Naive thymus-derived CD8-positive, alpha-beta T cell (primary cell): ENCODE results near the gene CYBA. TPM values are rescaled to one million over a fixed set of nuclear protein-coding genes. Genes with fewer than 3 reads are reported as not detected.
A peak's percentile ranks its signal among the peaks of the same experiment; 100 is the strongest.

Experiments used
- ATAC-seq, 2 donors: fragments of 150-1000 bp; cut with Tn5 transposase in 1 of 2; sonication (Bioruptor Pico), chemical (Tn5 transposase) in 1 of 2; 1 replicate in 1 of 2; 2 replicates in 1 of 2; pipeline ENCODE4 v1.10.0; 2021; ENCODE audit warnings: mild to moderate bottlenecking in 2 of 2, moderate library complexity in 2 of 2
- POLR2A ChIA-PET: fragments of 350-600 bp; sonication (Branson Sonifier 250); formaldehyde crosslinking; loops from one replicate; lab custom pipeline; 2021; ENCODE audit warnings: antibody characterized with exemption; lab: Charles Lee
- DNase-seq, 10 donors: peaks; one replicate each; pipeline versions ENCODE4 v3.0.0 to v3.0.0-alpha.2; 2020 to 2022
- H3K27ac Mint-ChIP-seq, 10 donors: one replicate each; pipeline ENCODE4 v1.8.0; 2020 to 2022; ENCODE audit warnings: mild to moderate bottlenecking in 10 of 10, mixed read lengths in 10 of 10, moderate library complexity in 4 of 10, inconsistent platforms in 1 of 10
- H3K27me3 Mint-ChIP-seq, 5 donors: one replicate each; pipeline ENCODE4 v1.8.0; 2021 to 2022; ENCODE audit warnings: mixed read lengths in 5 of 5
- H3K36me3 Mint-ChIP-seq, 3 donors: one replicate each; pipeline ENCODE4 v1.8.0; 2020 to 2022; ENCODE audit warnings: mixed read lengths in 3 of 3, mild to moderate bottlenecking in 2 of 3, inconsistent platforms in 1 of 3
- H3K4me1 Mint-ChIP-seq, 4 donors: one replicate each; pipeline ENCODE4 v1.8.0; 2021 to 2022; ENCODE audit warnings: mixed read lengths in 4 of 4
- H3K4me3 Mint-ChIP-seq, 10 donors: one replicate each; pipeline ENCODE4 v1.8.0; 2020 to 2022; ENCODE audit warnings: mild to moderate bottlenecking in 10 of 10, mixed read lengths in 10 of 10, moderate library complexity in 6 of 10, inconsistent platforms in 1 of 10
- H3K9me3 Mint-ChIP-seq, 9 donors: one replicate each; pipeline ENCODE4 v1.8.0; 2020 to 2022; ENCODE audit warnings: mixed read lengths in 9 of 9, mild to moderate bottlenecking in 3 of 9, inconsistent platforms in 1 of 9, moderate library complexity in 1 of 9
- polyA plus RNA-seq, 3 donors: library from polyadenylated mRNA; unstranded; fragments of 300-500 nt; fragmentation: Illumina TruSeq; gene quantifications; one replicate each; pipeline ENCODE4 v1.2.3, GENCODE V29; 2021
- total RNA-seq, 8 experiments: library from RNA in 2 of 8; stranded (reverse) in 2 of 8; gene quantifications; one replicate each; pipeline ENCODE4 v1.2.3 and lab custom pipeline; 2021 to 2026

The CYBA gene
- total and polyA plus RNA-seq, 5 experiments from 2014 or later, result 231 to 787 (median 625) TPM

- DNase-seq (peak; percentile 45 to 80 (median 59)), ATAC-seq (peak; percentile 28 to 39)
- Mint-ChIP-seq H3K4me1 (peaks cover 9 to 64% (median 44%) of the 10 kb centered on the region in 4 donors), H3K36me3 (peaks cover 0 to 4% (median 4%) of the 10 kb centered on the region in 3 donors), H3K27ac (peak overlapping the region in 9 of 10 donors; percentile 37 to 89 (median 73)), H3K4me3 (peak overlapping the region; percentile 75 to 90 (median 82)), H3K9me3 (no peaks in the 10 kb centered on the region), H3K27me3 (no peaks in the 10 kb centered on the region)
- POLR2A ChIA-PET, result interaction anchor here (0.7 to 6.1 kb wide), 9 partner anchors 12 to 127 kb away, joined by 3 to 96 read pairs (median 6); partner anchors contain the start of genes CTU2, MVD and RNF166
These were observed 34.6 kb upstream of the CYBA start for GRCh38 chr16:88685156-88686061.

DNA sequence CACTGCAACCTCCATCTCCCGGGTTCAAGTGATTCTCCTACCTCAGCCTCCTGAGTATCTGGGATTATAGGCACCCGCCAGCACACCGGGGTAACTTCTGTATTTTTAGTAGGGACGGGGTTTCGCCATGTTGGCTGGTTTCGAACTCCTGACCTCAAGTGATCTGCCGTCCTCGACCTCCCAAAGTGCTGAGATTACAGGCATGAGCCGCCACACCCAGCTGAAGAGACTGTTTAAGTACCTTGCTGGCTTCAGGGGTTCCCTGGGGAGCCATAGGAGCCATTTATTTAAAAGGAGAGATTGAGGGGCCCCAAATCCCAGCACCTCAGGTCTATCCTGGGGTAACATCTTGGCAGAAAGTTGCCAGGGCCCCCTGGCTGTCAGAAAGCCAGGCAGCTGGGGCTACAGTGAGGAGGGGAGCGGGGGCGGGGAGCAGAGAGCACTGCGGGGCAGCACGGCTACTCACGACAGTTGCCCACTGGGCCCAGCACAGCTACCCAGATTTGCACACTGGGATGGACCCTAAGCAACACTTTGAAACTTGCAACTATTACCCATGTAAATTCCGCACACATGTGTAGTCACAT lies 33.8 kb upstream of the CYBA start:
- POLR2A ChIA-PET, result interaction anchor here (0.9 to 6.1 kb wide), 8 partner anchors 12 to 127 kb away, joined by 3 to 96 read pairs (median 6); partner anchors contain the start of genes CTU2, MVD and RNF166

DNA sequence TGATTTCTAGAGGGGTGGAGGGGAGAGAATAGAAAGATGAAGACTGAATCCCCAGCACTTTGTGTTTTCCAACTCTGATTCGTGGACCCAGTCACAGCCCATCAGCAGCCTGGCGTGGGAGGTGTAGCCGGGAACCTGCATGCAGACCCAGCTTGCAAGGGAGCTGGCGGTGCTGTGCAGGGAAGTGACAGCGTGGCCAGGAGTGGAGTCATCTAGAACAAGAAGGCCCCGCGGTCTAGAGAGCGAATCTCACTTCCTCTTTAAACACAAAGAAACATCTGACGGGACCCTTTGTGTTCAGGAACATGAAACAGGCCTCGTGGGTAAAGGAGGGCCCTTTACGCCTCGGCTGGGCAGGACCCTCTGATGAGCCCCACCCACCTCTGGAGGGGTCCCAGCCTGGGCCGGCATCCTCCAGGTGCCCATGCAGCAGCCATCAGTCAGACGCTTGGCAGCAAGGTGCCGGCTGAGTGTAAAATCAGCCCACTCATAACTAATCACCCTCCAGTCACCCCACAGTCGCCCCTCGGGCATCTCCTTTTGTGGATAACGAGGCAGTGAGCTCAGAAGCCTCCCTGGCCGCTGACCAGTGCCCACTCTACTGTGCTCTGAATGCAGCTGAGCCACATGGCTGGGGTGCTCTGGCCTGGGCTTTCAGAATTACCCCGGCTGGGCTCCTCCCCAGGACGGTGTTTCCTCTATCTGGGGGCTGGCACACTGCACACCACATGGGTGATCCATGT lies 31.0 kb upstream of the CYBA start:
- Mint-ChIP-seq H3K4me1 (peaks cover 9 to 48% (median 37%) of the 10 kb centered on the region in 4 donors), H3K36me3 (peaks cover 0 to 9% (median 4%) of the 10 kb centered on the region in 3 donors), H3K27me3 (no peaks in the 10 kb centered on the region), H3K27ac (peak overlapping the region; percentile 90 to 98 (median 96)), H3K9me3 (no peaks in the 10 kb centered on the region), H3K4me3 (peak overlapping the region; percentile 71 to 91 (median 84))
- peak in 9 of 10 donors; percentile 44 to 79 (median 62) for DNase-seq
- ATAC-seq, result peak; percentile 57 to 64
- POLR2A ChIA-PET, result interaction anchor here (0.7 to 6.0 kb wide), 10 partner anchors 10 to 176 kb away, joined by 3 to 100 read pairs (median 4); partner anchors contain the start of gene TRAPPC2L

More for the DNA sequence above, 33.8 kb upstream of the CYBA start:
- DNase-seq (no peak), ATAC-seq (no peak)
- H3K4me1 Mint-ChIP-seq, result peaks cover 9 to 63% (median 39%) of the 10 kb centered on the region in 4 donors
- no peaks in the 10 kb centered on the region for H3K9me3 Mint-ChIP-seq
- peaks cover 0 to 6% (median 4%) of the 10 kb centered on the region in 3 donors for H3K36me3 Mint-ChIP-seq
- H3K27me3 Mint-ChIP-seq, result no peaks in the 10 kb centered on the region
- H3K4me3 Mint-ChIP-seq, result peak overlapping the region; percentile 19 to 90 (median 79)
- peak overlapping the region in 7 of 10 donors; percentile 27 to 88 (median 38) for H3K27ac Mint-ChIP-seq

DNA sequence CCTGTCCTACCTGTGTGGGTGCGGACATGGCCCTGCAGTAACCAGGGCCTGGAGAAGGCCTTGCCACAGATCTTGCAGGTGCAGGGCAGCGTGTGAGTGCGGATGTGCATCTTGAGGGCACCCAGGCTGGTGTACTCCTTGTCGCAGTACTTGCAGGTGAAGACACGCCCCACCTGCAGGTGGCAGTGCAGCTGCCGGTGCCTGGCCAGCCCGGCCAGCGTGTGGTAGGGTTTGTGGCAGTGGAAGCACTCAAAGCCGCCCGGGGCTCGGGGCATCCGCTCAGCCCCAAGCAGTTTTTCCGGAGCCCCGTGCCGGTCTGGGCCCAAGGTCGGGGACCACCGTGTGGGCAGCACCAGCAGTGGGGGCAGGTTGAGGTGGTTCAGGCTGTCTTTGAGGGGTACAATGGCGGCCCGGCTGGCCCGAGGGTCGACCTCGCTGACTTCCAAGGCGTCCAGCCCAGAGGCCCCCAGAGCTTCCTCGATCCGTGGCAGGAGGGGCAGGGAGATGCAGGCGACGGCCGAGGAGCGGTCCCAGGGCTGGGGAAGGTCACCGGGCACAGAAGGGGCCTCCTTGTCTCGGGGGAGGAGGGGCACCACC lies 30.3 kb upstream of the CYBA start:
- H3K9me3 Mint-ChIP-seq, result no peaks in the 10 kb centered on the region
- peak in 3 of 10 donors; percentile 53 to 55 (median 54) for DNase-seq
- POLR2A ChIA-PET, result interaction anchor here (0.7 to 6.0 kb wide), 12 partner anchors 9 to 176 kb away, joined by 3 to 100 read pairs (median 4); partner anchors contain the start of genes TRAPPC2L and ZC3H18
- peak overlapping the region; percentile 90 to 98 (median 96) for H3K27ac Mint-ChIP-seq
- H3K36me3 Mint-ChIP-seq, result peaks cover 0 to 9% (median 4%) of the 10 kb centered on the region in 3 donors
- peaks cover 9 to 48% (median 37%) of the 10 kb centered on the region in 4 donors for H3K4me1 Mint-ChIP-seq
- ATAC-seq, result peak; percentile 18 to 26
- H3K27me3 Mint-ChIP-seq, result no peaks in the 10 kb centered on the region
- H3K4me3 Mint-ChIP-seq, result peak overlapping the region; percentile 48 to 91 (median 82)

GRCh38 chr16:88680554-88681083 lies 29.8 kb upstream of the CYBA start:
- POLR2A ChIA-PET, result interaction anchor here (0.5 to 6.0 kb wide), 13 partner anchors 8 to 177 kb away, joined by 3 to 100 read pairs (median 4); partner anchors contain the start of genes TRAPPC2L and ZC3H18
- DNase-seq, result no peak
- H3K36me3 Mint-ChIP-seq, result peaks cover 0 to 9% (median 4%) of the 10 kb centered on the region in 3 donors
- H3K4me1 Mint-ChIP-seq, result peaks cover 9 to 48% (median 37%) of the 10 kb centered on the region in 4 donors
- no peaks in the 10 kb centered on the region for H3K9me3 Mint-ChIP-seq
- H3K27ac Mint-ChIP-seq, result peak overlapping the region in 9 of 10 donors; percentile 63 to 98 (median 95)
- ATAC-seq, result no peak
- H3K27me3 Mint-ChIP-seq, result no peaks in the 10 kb centered on the region
- H3K4me3 Mint-ChIP-seq, result peak overlapping the region; percentile 48 to 87 (median 78)

DNA sequence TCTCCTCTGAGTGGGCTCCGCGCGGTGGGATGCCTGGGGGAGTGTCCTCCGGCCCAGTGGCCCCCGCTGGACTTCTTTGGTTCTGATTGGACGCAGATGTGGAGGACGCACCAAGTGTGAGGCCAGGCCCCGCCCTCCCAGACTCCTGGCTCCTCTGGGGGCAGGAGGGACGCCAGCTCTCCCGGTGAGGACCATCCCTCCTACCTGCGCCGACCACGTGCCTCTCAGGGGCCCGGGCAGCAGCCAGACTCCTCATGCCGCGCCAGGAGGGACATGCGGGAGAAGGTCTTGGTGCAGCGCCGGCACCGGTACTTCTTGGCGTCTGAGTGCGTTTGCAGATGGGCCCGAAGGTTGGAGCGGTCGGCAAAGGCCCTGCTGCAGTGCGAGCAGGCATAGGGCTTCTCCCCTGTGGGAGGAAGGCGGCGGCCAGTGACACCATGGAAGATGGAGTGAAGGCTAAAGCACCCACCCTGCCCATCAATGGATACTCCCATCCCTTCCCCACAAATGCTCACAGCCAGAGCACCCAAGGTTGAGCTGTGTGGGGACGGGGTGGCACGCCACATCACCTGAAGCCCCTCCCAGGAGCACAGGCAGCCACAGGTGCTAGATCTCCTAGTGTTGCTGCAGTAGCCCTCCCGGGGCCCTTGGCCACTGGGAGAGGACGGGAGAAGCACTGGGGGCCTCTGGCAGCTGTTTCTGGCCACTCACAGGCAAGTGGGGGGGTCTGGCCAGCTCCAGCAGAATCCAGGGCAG lies 27.5 kb upstream of the CYBA start:
- H3K4me1 Mint-ChIP-seq, result peaks cover 7 to 28% (median 24%) of the 10 kb centered on the region in 4 donors
- H3K27ac Mint-ChIP-seq, result peak overlapping the region in 1 of 10 donors; percentile 37
- H3K4me3 Mint-ChIP-seq, result no peak overlapping the region
- no peaks in the 10 kb centered on the region for H3K9me3 Mint-ChIP-seq
- no peaks in the 10 kb centered on the region for H3K27me3 Mint-ChIP-seq
- DNase-seq, result no peak
- no peak for ATAC-seq
- H3K36me3 Mint-ChIP-seq, result peaks cover 0 to 9% (median 4%) of the 10 kb centered on the region in 3 donors
- POLR2A ChIA-PET, result interaction anchor here (0.5 to 6.0 kb wide), 4 partner anchors 23 to 815 kb away, joined by 3 to 100 read pairs (median 4); no protein-coding TSS in a partner anchor

- peaks cover 7 to 26% (median 21%) of the 10 kb centered on the region in 4 donors for H3K4me1 Mint-ChIP-seq
These were observed 26.9 kb upstream of the CYBA start for GRCh38 chr16:88677721-88678120.

DNA sequence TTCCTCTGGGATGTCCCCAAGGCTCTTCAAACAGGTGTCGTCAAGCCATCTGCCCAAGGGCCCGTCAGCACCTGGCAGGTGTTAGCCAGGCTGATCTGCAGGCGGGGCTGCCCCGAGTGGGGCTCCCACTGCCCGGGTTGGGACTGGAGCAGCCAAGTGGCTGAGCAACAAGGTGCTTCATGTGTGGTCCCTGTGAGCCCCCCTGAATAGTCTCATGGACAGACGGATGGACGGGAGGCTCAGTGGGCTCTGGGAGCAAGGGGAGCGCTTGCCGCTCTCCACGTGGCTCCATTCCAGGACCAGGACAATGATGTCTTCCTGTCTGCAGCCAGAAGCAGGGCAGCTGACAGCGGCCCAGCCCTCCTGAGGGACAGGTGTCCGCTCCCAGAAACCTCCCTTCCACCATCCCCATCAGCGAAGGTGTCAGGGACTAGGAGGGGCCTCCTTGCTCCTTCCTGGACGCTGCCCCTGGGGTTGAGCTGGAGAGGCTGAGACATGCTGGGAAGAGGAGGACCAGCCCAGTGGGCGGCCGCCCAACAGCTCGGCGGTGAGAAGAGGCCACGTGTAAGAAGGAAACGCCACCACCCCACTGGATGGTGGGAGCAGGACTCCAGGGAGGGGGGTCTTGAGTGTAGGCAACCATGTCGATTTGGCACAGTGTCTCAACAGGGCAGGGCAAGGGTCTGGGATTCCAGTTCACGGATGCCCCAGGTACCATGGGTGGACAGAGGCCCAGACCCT lies 25.8 kb upstream of the CYBA start:
- no peak for ATAC-seq
- Mint-ChIP-seq H3K4me3 (no peak overlapping the region), H3K27me3 (no peaks in the 10 kb centered on the region), H3K27ac (no peak overlapping the region), H3K9me3 (no peaks in the 10 kb centered on the region), H3K4me1 (peaks cover 2 to 17% (median 11%) of the 10 kb centered on the region in 4 donors), H3K36me3 (peaks cover 0 to 9% (median 4%) of the 10 kb centered on the region in 3 donors)
- POLR2A ChIA-PET, result no interaction called here
- DNase-seq, result no peak

More at GRCh38 chr16:88677721-88678120, 26.9 kb upstream of the CYBA start:
- no peaks in the 10 kb centered on the region for H3K27me3 Mint-ChIP-seq
- no peak overlapping the region for H3K4me3 Mint-ChIP-seq
- POLR2A ChIA-PET, result interaction anchor here (0.5 to 0.6 kb wide), 2 partner anchors 799 to 815 kb away, joined by 3 read pairs; no protein-coding TSS in a partner anchor
- no peak for DNase-seq
- no peak overlapping the region for H3K27ac Mint-ChIP-seq
- H3K36me3 Mint-ChIP-seq, result peaks cover 0 to 9% (median 4%) of the 10 kb centered on the region in 3 donors
- no peak for ATAC-seq
- H3K9me3 Mint-ChIP-seq, result no peaks in the 10 kb centered on the region

GRCh38 chr16:88673716-88674379 lies 23.0 kb upstream of the CYBA start:
- H3K9me3 Mint-ChIP-seq, result no peaks in the 10 kb centered on the region
- POLR2A ChIA-PET, result interaction anchor here (0.5 kb wide), 1 partner anchor 85 kb away, joined by 3 read pairs; no protein-coding TSS in a partner anchor
- ATAC-seq (no peak), DNase-seq (no peak)
- H3K36me3 Mint-ChIP-seq, result peaks cover 0 to 4% (median 0%) of the 10 kb centered on the region in 3 donors
- H3K27me3 Mint-ChIP-seq, result no peaks in the 10 kb centered on the region
- H3K4me1 Mint-ChIP-seq, result no peaks in the 10 kb centered on the region
- H3K4me3 Mint-ChIP-seq, result no peak overlapping the region
- peak overlapping the region in 1 of 10 donors; percentile 7 for H3K27ac Mint-ChIP-seq
